Lung (tissue), 12 donors: ENCODE results near the gene HJV. TPM values are rescaled to one million over a fixed set of nuclear protein-coding genes. Genes with fewer than 3 reads are reported as not detected.
"Not testable (repeated sequence)": the region's sequence is repeated elsewhere in the genome, so short reads cannot be mapped to it uniquely, and the experiment has no call there.

Experiments used
- ATAC-seq: fragments of 200-7000 bp; cut with Tn5 transposase; one replicate; pipeline ENCODE4 v1.9.1; 2020; ENCODE audit warnings: moderate number of reproducible peaks; ENCODE audit not compliant: insufficient read depth, low FRiP score
- DNase-seq, 3 donors: peaks; one replicate each; pipeline ENCODE4 v3.0.0-alpha.2; 2013 to 2017
- H3K27ac ChIP-seq, 2 donors: one replicate each; pipeline ENCODE4 v1.5.1; 2013; ENCODE audit warnings: mild to moderate bottlenecking in 2 of 2, moderate library complexity in 2 of 2, control low read depth in 1 of 2, inconsistent platforms in 1 of 2, low read depth in 1 of 2, low read length in 1 of 2
- H3K27me3 ChIP-seq, 3 donors: one replicate each; pipeline ENCODE4 v1.5.1; 2013; ENCODE audit warnings: low read length in 2 of 3; ENCODE audit not compliant: control insufficient read depth in 3 of 3, insufficient read depth in 3 of 3
- H3K36me3 ChIP-seq, 4 donors: one replicate each; pipeline ENCODE4 v1.5.1; 2013; ENCODE audit warnings: low read length in 4 of 4, mild to moderate bottlenecking in 1 of 4, moderate library complexity in 1 of 4; ENCODE audit not compliant: control insufficient read depth in 4 of 4, insufficient read depth in 4 of 4
- H3K4me1 ChIP-seq, 5 donors: one replicate each; pipeline ENCODE4 v1.5.1; 2013; ENCODE audit warnings: low read length in 5 of 5, mild to moderate bottlenecking in 2 of 5, moderate library complexity in 1 of 5; ENCODE audit not compliant: control insufficient read depth in 5 of 5, insufficient read depth in 5 of 5
- H3K4me3 ChIP-seq: one replicate; pipeline ENCODE4 v1.5.1; 2013; ENCODE audit warnings: mild to moderate bottlenecking, control low read depth, moderate library complexity
- H3K9ac ChIP-seq, 2 donors: one replicate each; pipeline ENCODE4 v1.5.1; 2013; ENCODE audit warnings: low read length in 2 of 2, control low read depth in 1 of 2; ENCODE audit not compliant: insufficient read depth in 1 of 2
- H3K9me3 ChIP-seq, 4 donors: one replicate each; pipeline ENCODE4 v1.5.1; 2013; ENCODE audit warnings: low read length in 3 of 4, mild to moderate bottlenecking in 1 of 4, moderate library complexity in 1 of 4; ENCODE audit not compliant: control insufficient read depth in 4 of 4, insufficient read depth in 3 of 4
- WGBS, 2 donors: extraction: QIAGEN DNeasy Blood & Tissue Kit; methylation state at CpG; one replicate each; pipeline ENCODE4 v1.1.7; 2013; 5-methylcytosine and 5-hydroxymethylcytosine counted together
- polyA plus RNA-seq, 2 donors: library from polyadenylated mRNA; stranded (reverse); fragments of 200-250 nt; gene quantifications; one replicate each; pipeline ENCODE4 v1.2.1, GENCODE V29; 2013
- total RNA-seq, 2 donors: library from RNA; depleted of rRNA in 1 of 2; stranded (reverse); fragments of >200 nt in 1 of 2; gene quantifications; one replicate each; pipeline ENCODE4 v1.2.1, GENCODE V29; 2014 to 2021
- TF ChIP-seq, protein P1 (sequence below): IDR thresholded peaks from 2 replicates; pipeline ENCODE4 v1.5.1; 2012; ENCODE audit warnings: mild to moderate bottlenecking; ENCODE audit errors: control extremely low read depth, extremely low read depth
- donor health status: control.
- donor health status: control.
- donor health status: Bipolar disorder and iron deficiency.
- donor health status: healthy.
- donor health status: DM: yes; HTN: yes; CAD: no.

Gene HJV
- total and polyA plus RNA-seq, 4 donors: not detected

DNA sequence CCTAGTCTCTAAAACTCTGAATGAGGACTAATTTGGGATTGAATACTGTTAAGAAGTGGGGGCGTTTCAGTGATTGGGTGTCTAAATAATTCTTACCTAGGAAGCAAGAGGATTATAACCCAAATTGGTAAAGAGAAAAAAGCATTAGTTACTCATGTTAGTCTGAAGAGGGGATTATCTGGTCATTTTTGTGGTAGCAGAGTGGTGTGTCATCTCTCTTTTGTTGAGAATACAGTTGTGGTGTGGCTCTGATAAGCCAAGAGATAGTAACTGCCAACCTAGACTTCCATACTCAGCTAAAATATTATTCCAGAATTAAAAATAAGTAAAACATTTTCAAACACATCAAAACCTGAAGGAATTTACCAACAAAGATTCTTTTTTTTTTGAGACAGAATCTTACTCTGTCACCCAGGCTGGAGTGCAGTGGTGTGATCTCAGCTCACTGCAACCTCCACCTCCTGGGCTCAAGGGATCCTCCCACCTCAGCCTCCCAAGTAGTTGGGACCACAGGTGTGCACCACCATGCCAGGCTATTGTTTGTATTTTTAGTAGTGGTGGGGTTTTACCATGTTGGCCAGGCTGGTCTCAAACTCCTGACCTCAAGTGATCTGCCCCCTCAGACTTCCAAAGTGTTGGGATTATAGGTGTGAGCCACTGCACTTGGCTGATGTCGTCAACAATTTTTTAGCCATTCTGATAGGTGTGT is 4.4 kb upstream of the HJV start:
- WGBS, 2 donors: 86 to 93% methylated on average over 2 of the region's 2 CpGs
- ATAC-seq, DNase-seq: not testable (repeated sequence)

DNA sequence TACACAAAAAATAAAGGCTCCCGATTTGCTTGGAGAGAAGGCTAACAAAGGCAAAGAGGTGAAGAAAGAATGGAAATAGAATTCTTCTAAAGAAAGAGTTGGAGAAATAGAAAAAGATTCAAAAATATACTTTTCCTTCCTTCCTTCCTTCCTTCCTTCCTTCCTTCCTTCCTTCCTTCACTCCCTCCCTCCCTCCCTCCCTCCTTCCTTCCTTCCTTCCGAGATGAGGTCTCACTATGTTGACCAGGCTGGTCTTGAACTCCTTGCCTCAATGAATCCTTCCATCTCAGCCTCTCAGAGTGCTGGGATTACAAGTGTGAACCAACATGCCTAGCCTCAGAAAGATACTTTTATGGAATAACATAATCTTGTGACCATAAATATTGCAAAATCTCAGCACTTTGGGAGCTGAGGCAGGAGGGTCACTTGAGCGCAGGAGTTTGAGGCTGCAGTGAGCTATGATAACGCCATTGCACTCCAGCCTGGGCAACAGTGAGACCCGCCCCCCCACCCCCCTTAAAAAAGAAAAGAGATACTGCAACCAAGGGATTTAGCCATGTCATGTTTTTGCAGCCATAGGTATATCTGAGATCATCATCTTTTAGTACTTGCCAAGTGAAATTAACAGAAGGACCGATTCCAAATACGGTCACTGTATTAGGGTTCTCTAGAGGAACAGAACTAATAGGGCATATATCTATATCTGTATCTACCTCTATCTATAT is 1.0 kb upstream of the HJV start:
- no peak for DNase-seq
- 77 to 79% methylated on average over 7 of the region's 7 CpGs for WGBS, 2 donors
- Histone ChIP-seq H3K9ac (no peak overlapping the region), H3K27ac (no peak overlapping the region), H3K27me3 (peaks cover 0 to 45% (median 38%) of the 10 kb centered on the region in 3 donors), H3K36me3 (no peaks in the 10 kb centered on the region), H3K9me3 (no peaks in the 10 kb centered on the region), H3K4me3 (no peak overlapping the region), H3K4me1 (peaks cover 0 to 4% (median 3%) of the 10 kb centered on the region in 5 donors)
- TF ChIP-seq, protein P1, sequence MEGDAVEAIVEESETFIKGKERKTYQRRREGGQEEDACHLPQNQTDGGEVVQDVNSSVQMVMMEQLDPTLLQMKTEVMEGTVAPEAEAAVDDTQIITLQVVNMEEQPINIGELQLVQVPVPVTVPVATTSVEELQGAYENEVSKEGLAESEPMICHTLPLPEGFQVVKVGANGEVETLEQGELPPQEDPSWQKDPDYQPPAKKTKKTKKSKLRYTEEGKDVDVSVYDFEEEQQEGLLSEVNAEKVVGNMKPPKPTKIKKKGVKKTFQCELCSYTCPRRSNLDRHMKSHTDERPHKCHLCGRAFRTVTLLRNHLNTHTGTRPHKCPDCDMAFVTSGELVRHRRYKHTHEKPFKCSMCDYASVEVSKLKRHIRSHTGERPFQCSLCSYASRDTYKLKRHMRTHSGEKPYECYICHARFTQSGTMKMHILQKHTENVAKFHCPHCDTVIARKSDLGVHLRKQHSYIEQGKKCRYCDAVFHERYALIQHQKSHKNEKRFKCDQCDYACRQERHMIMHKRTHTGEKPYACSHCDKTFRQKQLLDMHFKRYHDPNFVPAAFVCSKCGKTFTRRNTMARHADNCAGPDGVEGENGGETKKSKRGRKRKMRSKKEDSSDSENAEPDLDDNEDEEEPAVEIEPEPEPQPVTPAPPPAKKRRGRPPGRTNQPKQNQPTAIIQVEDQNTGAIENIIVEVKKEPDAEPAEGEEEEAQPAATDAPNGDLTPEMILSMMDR: no peak
- no peak for ATAC-seq

More for the DNA sequence above, 4.4 kb upstream of the HJV start:
- not testable (repeated sequence) for H3K9me3 ChIP-seq, H3K9ac ChIP-seq, H3K4me1 ChIP-seq, H3K27ac ChIP-seq, H3K4me3 ChIP-seq, H3K36me3 ChIP-seq
- peaks cover 0 to 14% (median 8%) of the 10 kb centered on the region in 3 donors for H3K27me3 ChIP-seq

DNA sequence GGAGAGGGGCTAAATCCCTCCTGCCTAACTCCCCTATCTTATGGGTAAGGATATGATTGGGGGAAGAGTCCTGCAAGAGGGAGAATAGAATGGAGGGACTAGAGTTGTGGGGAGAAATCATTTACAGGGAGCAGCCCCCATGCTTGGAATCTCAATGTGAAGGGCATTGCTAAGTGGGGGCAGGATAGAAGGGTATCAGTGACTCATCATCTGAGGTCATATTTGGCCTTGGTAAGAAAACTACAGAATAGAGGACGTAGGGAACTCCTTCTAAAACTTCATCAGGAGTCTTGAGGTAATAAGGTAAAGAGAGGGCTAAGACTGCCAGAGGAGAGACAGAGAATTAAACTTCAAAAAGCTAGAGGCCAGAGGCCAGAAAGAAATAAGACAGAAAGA is 487 bp downstream of the HJV start:
- ATAC-seq (no peak), DNase-seq (no peak)
- WGBS, 2 donors: 53 to 69% methylated on average over 1 of the region's 1 CpG
- no peak overlapping the region for H3K4me3 ChIP-seq
- peaks cover 0 to 4% (median 3%) of the 10 kb centered on the region in 5 donors for H3K4me1 ChIP-seq
- no peak overlapping the region for H3K27ac ChIP-seq
- H3K9me3 ChIP-seq: no peaks in the 10 kb centered on the region
- H3K27me3 ChIP-seq: peaks cover 0 to 45% (median 38%) of the 10 kb centered on the region in 3 donors
- TF ChIP-seq, protein P1: no peak
- no peak overlapping the region for H3K9ac ChIP-seq
- no peaks in the 10 kb centered on the region for H3K36me3 ChIP-seq
